ENCODE measurements around the gene TRMU.
"Not testable (repeated sequence)": the region's sequence is repeated elsewhere in the genome, so short reads cannot be mapped to it uniquely, and the experiment has no call there.

The TRMU gene

GRCh38 chr22:46387748-46388147 lies 52.2 kb downstream of the TRMU start:
- DNase-seq (ENCODE audit: low read depth in 2 of 2): no peak

GRCh38 chr22:46388647-46389046 lies 53.1 kb downstream of the TRMU start:
- DNase-seq (ENCODE audit: low read depth in 2 of 2): no peak

DNA sequence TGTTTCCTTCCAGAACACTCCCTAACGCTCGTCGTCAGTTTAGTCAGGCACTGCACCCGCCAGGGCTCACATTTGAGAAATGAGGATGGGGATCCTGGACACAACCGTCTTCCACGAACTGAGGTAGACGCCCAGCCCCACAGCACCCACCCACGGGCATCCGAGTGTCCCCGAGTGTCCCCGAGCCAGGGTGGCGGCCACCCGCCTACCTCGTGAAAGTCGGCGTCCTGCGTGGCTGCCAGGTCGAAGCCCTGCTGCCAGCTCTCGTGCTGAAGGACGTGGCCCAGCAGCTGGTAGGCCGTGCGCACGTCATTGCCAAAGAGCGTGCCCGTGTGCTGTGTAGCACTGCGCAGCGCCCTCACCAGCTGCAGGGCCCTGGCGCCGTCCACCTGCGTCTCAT lies 53.6 kb downstream of the TRMU start:
- no peak for DNase-seq (ENCODE audit: low read depth in 2 of 2)

GRCh38 chr22:46390105-46390651 lies 54.7 kb downstream of the TRMU start:
- DNase-seq (ENCODE audit: low read depth in 2 of 2): no peak

GRCh38 chr22:46390652-46391301 lies 55.3 kb downstream of the TRMU start:
- DNase-seq (ENCODE audit: low read depth in 2 of 2): no peak

DNA sequence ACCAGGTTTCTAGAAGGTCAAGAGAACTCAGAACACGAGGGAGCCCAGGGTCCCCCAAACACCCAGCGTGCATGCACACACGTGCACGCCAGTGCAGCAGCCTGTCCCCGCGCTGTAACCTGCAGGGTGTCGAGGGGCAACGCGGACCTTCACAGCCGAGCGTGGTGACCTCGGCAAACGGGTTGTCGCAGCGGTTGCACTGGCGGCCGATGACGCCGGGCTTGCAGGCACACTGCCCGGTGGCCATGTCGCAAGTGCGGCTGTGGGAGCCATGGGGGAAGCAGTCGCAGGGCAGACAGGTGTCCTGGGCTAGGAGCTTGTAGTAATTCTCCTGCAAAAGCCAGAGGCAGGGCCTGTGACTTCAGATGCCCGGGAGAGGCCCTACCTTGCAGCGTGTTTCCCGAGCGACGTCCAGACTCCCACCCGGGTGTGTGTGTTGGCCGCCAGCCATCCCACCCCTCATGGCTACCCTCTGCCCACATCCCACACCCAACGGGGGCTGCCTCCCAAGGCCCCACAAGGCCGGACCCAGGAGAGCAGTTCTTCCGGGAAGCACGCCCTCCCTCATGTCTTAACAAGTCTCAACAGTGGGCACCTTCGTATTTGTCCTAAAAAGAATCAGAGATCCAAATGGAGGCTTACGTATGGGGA lies 56.1 kb downstream of the TRMU start:
- no peak for DNase-seq (ENCODE audit: low read depth in 2 of 2)

DNA sequence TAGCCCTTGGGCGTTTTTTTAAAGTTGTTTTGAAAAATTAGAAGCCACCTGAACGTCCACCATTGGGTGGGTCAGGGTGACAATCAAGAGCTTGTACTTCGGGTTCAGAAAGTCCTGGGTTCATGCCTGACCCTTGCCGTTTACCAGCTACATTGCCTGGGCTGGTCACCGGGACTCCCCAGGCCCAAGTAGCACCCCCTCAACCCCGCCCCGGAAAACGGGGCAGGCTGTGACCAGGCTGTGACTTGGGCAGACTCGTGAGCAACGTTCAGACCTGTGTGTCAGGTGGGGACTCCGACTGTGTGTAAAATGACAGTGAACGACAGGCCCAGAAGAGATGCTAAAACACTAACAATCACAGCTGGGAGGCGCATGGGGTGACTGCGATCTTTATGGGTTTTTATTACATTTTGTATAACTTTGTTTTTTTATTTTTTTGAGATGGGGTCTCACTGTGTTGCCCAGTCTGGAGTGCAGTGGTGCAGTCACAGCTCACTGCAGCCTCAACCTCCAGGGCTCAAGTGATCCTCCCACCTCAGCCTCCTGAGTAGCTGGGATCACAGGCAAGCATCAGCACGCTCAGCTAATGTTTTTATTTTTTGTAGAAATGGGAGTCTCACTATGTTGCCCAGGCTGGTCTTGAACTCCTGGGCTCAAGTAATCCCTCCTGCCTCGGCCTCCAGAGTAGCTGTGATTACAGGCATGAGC lies 56.8 kb downstream of the TRMU start:
- no peak for DNase-seq (ENCODE audit: low read depth in 2 of 2)

- no peak for DNase-seq (ENCODE audit: low read depth in 2 of 2)
Observed at GRCh38 chr22:46393873-46394272, 58.4 kb downstream of the TRMU start.

DNA sequence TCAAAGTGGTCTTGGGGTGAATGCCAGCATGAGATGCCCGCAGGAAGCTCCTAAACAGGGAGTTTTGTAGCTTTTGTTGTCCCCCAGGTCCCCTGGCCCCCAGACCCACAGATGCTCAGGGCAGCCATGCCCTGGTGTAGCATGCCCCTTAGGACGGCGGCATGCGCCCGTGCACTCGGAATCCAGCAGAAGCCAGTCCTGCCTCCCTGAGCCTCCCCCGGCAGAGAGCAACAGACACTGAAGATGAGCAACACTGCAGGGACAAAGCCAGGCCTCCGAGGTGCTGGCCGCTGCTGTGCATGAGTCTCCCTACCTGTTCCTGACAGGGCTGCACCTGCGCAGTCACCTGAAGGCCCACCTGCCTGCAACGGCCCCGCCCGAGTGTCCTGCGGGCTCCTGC lies 59.1 kb downstream of the TRMU start:
- DNase-seq (ENCODE audit: low read depth in 2 of 2): no peak

DNA sequence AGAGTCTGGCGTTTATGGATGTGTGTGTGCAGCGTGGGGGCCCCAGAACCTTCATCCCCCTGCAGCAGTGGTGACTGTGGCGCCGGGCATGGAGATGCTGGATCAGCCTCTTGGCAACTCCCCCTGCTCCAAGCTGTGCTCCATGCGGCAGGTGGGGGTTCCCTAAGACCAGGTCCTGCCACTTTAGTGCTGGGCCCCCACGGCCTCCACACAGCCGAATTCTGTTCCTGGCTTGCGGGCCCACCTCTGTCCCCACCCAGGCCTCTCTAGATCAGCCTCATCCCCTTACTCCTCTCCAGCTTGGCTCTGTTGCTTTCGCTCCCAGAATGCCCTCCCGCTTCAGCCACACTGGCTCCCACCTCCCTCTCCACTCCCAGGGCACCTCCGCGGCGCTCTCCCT lies 59.6 kb downstream of the TRMU start:
- no peak for DNase-seq (ENCODE audit: low read depth in 2 of 2)

GRCh38 chr22:46397049-46397448 lies 61.5 kb downstream of the TRMU start:
- DNase-seq (ENCODE audit: low read depth in 2 of 2): not testable (repeated sequence)

DNA sequence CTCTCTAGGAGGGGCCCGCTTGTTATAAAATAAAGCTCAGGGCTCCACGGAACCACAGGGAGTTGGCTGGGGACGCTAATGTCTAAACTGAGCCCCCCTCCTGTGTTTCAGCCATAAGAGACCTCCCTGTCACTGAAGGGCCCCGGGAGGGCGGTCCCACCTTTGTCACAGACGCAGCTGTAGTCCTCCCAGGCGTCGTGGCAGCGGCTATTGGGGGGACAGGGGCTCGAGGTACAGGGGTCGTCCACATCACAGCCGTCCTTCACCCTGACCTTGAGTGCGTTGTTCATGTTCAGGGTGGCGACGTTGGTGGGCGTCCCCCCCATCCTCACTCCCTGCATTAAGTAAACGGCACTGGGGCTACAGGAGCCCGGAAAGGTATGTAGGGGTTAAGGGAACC lies 62.0 kb downstream of the TRMU start:
- DNase-seq (ENCODE audit: low read depth in 2 of 2): no peak

DNA sequence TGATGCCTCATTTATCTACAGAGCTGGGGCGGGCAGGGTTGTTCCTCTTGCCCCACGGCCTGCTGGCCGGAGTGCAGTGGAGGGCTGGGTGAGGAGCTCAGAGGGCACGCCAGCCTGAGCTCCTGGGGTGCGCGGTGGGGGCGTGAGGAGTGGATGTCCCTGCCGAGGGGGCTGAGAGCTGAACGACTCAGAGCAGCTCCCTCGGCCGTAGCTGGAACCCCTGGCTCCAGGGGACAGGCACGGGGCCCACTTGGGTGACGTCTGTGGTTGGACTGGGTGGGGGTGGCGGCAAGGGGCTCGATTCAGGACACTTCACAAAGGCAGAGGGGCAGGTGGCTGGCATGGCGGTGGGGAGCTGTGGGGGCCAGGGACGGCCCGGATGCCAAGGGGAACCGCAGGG lies 62.4 kb downstream of the TRMU start:
- no peak for DNase-seq (ENCODE audit: low read depth in 2 of 2)

DNA sequence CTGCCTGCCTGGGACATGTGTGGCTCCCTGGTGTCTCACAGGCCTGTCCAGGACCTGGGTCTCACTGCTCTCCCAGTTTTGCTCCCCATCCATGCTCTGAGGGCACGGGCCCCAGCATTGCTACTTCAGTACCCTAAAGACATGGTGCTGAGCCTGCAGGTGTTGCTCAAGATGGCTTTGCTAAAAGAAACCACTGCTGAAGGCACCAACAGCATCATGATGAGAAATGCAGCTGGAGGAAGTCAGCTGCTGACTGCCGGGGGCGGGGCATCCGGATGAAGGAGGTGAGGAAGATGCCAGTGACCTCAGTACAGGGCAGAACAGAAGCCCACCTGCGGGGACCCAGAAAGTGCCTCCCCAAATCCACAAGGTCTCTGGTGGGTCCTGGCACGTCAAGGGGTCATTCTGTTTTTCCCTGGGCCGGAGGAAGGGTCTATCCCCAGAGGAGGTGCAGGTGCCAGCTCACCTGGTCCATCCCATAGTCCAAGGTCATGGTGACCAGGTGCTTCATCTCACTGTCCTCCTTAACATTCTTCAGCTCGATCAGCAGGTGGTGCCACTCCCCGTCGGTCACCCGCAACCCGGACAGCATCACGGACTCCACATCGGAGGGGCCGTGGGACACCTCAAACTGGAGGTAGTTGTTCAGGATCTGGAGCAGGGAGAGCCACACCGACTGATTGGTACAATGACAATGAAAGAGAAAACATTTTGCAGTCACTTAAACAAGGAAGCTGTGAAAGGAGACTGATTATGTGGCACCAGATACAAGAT lies 63.9 kb downstream of the TRMU start:
- no peak for DNase-seq (ENCODE audit: low read depth in 2 of 2)

GRCh38 chr22:46401370-46401769 lies 65.9 kb downstream of the TRMU start:
- no peak for DNase-seq (ENCODE audit: low read depth in 2 of 2)

- DNase-seq (ENCODE audit: low read depth in 2 of 2): no peak
Observed at GRCh38 chr22:46402505-46402904, 67.0 kb downstream of the TRMU start.

GRCh38 chr22:46403880-46404279 lies 68.4 kb downstream of the TRMU start:
- not testable (repeated sequence) for DNase-seq (ENCODE audit: low read depth in 2 of 2)

- DNase-seq (ENCODE audit: low read depth in 2 of 2): no peak
Observed at GRCh38 chr22:46405901-46406300, 70.4 kb downstream of the TRMU start.

GRCh38 chr22:46406349-46406748 lies 70.8 kb downstream of the TRMU start:
- no peak for DNase-seq (ENCODE audit: low read depth in 2 of 2)

- no peak for DNase-seq (ENCODE audit: low read depth in 2 of 2)
Observed at GRCh38 chr22:46406791-46407190, 71.3 kb downstream of the TRMU start.
